ENCODE results near the gene CELSR2.

Gene CELSR2

GRCh38 chr1:109252167-109252892, 3.0 kb downstream of the CELSR2 start:
- no peak for TF ChIP-seq CTCF (IDR thresholded peaks at IDR 0.05; ENCODE audit: low read depth, low read length, missing control alignments)

DNA sequence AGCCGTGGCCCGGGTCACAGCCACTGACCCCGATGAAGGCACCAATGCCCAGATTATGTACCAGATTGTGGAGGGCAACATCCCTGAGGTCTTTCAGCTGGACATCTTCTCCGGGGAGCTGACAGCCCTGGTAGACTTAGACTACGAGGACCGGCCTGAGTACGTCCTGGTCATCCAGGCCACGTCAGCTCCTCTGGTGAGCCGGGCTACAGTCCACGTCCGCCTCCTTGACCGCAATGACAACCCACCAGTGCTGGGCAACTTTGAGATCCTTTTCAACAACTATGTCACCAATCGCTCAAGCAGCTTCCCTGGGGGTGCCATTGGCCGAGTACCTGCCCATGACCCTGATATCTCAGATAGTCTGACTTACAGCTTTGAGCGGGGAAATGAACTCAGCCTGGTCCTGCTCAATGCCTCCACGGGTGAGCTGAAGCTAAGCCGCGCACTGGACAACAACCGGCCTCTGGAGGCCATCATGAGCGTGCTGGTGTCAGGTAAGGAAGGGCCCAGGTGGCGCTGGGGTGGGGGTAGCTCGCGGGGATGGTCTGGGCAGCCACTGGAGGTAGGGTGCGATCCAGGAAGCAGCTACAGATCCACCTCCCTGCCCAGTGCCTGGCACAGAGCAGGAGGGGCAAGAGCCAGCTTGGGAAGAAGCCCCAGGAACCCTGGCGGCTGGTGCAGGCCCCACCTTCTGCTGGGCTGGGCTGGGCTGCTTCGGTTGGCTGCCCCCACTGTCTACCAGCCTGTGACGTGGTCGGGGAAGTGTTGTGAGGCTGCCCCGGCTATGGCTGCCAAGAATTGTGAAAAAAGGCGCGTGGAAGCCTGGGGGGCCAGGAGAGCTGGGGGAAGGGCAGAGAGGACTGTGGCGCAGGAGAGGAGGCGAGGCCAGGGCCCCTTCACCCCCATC, 3.8 kb downstream of the CELSR2 start:
- Histone ChIP-seq H3K36me3 (replicated peaks) (no peaks in the 10 kb centered on the region), H3K4me3 (ENCODE audit: low read depth, low read length) (no peak overlapping the region), H3K27me3 (replicated peaks) (no peaks in the 10 kb centered on the region), H3K27ac (no peak overlapping the region)
- no peak for TF ChIP-seq CTCF (IDR thresholded peaks at IDR 0.05; ENCODE audit: low read depth, low read length, missing control alignments)
- no peak for DNase-seq
- in situ Hi-C loops (cut with HindIII; ENCODE audit: low pct_ligation_motif_present, low sequenced_read_pairs): no loop called here

More at GRCh38 chr1:109252167-109252892, 3.0 kb downstream of the CELSR2 start:
- in situ Hi-C loops (cut with HindIII; ENCODE audit: low pct_ligation_motif_present, low sequenced_read_pairs): no loop called here
- no peak overlapping the region for H3K27ac ChIP-seq
- H3K36me3 ChIP-seq (replicated peaks): no peaks in the 10 kb centered on the region
- no peaks in the 10 kb centered on the region for H3K27me3 ChIP-seq (replicated peaks)
- H3K4me3 ChIP-seq (ENCODE audit: low read depth, low read length): no peak overlapping the region
- no peak for DNase-seq

- Histone ChIP-seq H3K27me3 (replicated peaks) (no peaks in the 10 kb centered on the region), H3K27ac (no peak overlapping the region), H3K36me3 (replicated peaks) (no peaks in the 10 kb centered on the region), H3K4me3 (ENCODE audit: low read depth, low read length) (no peak overlapping the region)
- in situ Hi-C loops (cut with HindIII; ENCODE audit: low pct_ligation_motif_present, low sequenced_read_pairs): no loop called here
- no peak for TF ChIP-seq CTCF (IDR thresholded peaks at IDR 0.05; ENCODE audit: low read depth, low read length, missing control alignments)
- no peak for DNase-seq
Measured at GRCh38 chr1:109253803-109254620, 4.7 kb downstream of the CELSR2 start.

DNA sequence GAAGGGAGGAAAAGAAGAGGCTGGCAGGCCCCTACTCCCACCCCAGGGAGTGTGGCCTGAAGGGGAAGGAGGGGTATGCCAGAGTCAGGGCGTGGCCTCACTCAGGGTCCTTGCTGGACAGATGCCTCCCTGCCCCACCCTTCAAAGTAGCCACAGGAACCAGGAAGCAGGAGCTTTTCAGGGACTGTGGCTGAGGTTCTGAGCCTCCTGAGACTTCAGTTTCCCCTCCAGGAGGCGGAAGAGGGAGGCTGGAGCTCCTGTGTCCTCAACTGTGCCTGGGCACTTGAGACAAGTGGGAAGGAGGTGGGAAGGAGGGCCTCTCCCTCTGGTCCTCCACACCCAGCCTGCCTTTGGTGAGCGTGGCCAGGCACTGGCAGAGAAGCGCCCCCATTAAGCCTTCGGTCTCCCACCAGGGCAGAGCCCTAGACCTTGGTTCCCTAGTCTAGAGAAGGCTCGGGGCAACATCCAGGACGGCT, 5.3 kb downstream of the CELSR2 start:
- DNase-seq: no peak
- in situ Hi-C loops (cut with HindIII; ENCODE audit: low pct_ligation_motif_present, low sequenced_read_pairs): no loop called here
- no peak for TF ChIP-seq CTCF (IDR thresholded peaks at IDR 0.05; ENCODE audit: low read depth, low read length, missing control alignments)
- Histone ChIP-seq H3K36me3 (replicated peaks) (no peaks in the 10 kb centered on the region), H3K4me3 (ENCODE audit: low read depth, low read length) (no peak overlapping the region), H3K27me3 (replicated peaks) (no peaks in the 10 kb centered on the region), H3K27ac (no peak overlapping the region)

GRCh38 chr1:109255097-109255651, 5.8 kb downstream of the CELSR2 start:
- in situ Hi-C loops (cut with HindIII; ENCODE audit: low pct_ligation_motif_present, low sequenced_read_pairs): no loop called here
- no peaks in the 10 kb centered on the region for H3K27me3 ChIP-seq (replicated peaks)
- H3K27ac ChIP-seq: no peak overlapping the region
- no peak overlapping the region for H3K4me3 ChIP-seq (ENCODE audit: low read depth, low read length)
- no peak for DNase-seq
- TF ChIP-seq CTCF (IDR thresholded peaks at IDR 0.05; ENCODE audit: low read depth, low read length, missing control alignments): peak; percentile 59
- H3K36me3 ChIP-seq (replicated peaks): no peaks in the 10 kb centered on the region
